WERI-Rb-1 (cell line): ENCODE results near the gene PTCD1.

Experiments used
- DNase-seq: peaks from one replicate; pipeline ENCODE4 v3.0.0-alpha.2; 2020
- H3K27ac ChIP-seq: fragments of 250-450 bp; sonication (Bioruptor Pico); 2 replicates; pipeline ENCODE4 v1.5.1; 2020; ENCODE audit warnings: mild to moderate bottlenecking, moderate library complexity
- H3K27me3 ChIP-seq: fragments of 250-450 bp; sonication (Bioruptor Pico); 2 replicates; pipeline ENCODE4 v1.5.1; 2021; ENCODE audit warnings: mild to moderate bottlenecking, low read depth, moderate library complexity; ENCODE audit not compliant: insufficient read depth, severe bottlenecking
- H3K36me3 ChIP-seq: fragments of 250-450 bp; sonication (Bioruptor Pico); 2 replicates; pipeline ENCODE4 v1.5.1; 2020; ENCODE audit warnings: mild to moderate bottlenecking, moderate library complexity
- H3K4me3 ChIP-seq: 2 replicates; pipeline ENCODE4 v1.5.1; 2011; ENCODE audit warnings: low read depth, mild to moderate bottlenecking, control low read depth, low read length
- H3K9me3 ChIP-seq: fragments of 250-450 bp; sonication (Bioruptor Pico); 2 replicates; pipeline ENCODE4 v1.5.1; 2021; ENCODE audit warnings: mild to moderate bottlenecking, moderate library complexity; ENCODE audit not compliant: severe bottlenecking
- TF ChIP-seq, protein P1 (sequence below): IDR thresholded peaks from 2 replicates; pipeline ENCODE4 v1.5.1; 2011; ENCODE audit warnings: low read depth, mild to moderate bottlenecking, control low read depth, inconsistent platforms, low read length

PTCD1 gene, protein sequence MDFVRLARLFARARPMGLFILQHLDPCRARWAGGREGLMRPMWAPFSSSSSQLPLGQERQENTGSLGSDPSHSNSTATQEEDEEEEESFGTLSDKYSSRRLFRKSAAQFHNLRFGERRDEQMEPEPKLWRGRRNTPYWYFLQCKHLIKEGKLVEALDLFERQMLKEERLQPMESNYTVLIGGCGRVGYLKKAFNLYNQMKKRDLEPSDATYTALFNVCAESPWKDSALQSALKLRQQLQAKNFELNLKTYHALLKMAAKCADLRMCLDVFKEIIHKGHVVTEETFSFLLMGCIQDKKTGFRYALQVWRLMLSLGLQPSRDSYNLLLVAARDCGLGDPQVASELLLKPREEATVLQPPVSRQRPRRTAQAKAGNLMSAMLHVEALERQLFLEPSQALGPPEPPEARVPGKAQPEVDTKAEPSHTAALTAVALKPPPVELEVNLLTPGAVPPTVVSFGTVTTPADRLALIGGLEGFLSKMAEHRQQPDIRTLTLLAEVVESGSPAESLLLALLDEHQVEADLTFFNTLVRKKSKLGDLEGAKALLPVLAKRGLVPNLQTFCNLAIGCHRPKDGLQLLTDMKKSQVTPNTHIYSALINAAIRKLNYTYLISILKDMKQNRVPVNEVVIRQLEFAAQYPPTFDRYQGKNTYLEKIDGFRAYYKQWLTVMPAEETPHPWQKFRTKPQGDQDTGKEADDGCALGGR

DNA sequence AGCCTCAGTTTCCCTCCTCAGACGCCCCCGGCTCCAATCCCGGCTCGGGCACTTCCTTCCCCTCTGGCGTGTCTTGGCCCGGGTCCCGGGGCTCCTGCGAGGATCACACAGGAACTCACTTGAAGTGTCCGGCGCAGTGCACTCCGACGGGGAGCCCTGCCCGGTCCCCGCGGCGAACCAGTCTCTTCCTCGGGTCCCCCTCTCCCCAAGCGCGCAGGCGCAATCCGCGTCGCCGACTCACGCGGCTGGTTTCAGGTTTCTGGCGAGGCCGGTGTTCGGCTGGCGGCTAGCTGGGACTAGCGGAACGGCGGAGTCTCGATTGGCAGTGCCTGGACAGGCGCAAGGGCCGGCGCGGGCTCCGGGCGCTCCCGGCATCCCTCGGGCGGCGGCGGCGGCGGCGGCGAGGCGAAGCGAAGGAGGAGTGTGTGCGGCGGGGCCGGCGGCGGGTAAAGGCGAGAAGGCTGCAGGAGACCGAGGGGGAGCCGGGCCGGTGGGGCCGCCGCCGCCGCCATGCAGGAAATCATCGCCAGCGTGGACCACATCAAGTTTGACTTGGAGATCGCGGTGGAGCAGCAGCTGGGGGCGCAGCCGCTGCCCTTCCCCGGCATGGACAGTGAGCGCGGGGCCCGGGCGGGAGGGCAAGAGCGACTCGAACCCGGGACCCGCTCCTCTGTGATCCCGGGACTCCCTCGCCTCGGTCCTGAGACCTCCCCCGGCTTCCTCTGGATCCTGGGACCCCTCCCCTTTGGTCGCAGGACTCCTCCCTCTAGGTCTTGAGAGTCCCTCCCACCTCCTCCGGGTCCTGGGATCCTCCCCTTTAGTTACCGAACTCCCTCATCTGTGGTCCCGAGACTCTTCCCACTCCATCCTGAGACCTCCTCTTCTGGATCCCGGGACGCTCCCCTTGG is at the start of gene PTCD1, which contains the start of gene CPSF4:
PTCD1 (minus strand) TSS at position 226 of the 908 bp plus-strand sequence. CDS start 3,556 bp downstream, outside the sequence.
CPSF4 (plus strand) TSS at position 371 of the 908 bp plus-strand sequence; CDS start at position 511, 140 bp downstream.
- no peaks in the 10 kb centered on the region for H3K9me3 ChIP-seq
- H3K27ac ChIP-seq, result peak within 1 kb of the TSS; percentile 95
- peaks cover 46% of the 10 kb centered on the region for H3K36me3 ChIP-seq
- DNase-seq, result peak; percentile 97
- H3K4me3 ChIP-seq, result peak within 1 kb of the TSS; percentile 85
- no peaks in the 10 kb centered on the region for H3K27me3 ChIP-seq
- TF ChIP-seq, protein P1, sequence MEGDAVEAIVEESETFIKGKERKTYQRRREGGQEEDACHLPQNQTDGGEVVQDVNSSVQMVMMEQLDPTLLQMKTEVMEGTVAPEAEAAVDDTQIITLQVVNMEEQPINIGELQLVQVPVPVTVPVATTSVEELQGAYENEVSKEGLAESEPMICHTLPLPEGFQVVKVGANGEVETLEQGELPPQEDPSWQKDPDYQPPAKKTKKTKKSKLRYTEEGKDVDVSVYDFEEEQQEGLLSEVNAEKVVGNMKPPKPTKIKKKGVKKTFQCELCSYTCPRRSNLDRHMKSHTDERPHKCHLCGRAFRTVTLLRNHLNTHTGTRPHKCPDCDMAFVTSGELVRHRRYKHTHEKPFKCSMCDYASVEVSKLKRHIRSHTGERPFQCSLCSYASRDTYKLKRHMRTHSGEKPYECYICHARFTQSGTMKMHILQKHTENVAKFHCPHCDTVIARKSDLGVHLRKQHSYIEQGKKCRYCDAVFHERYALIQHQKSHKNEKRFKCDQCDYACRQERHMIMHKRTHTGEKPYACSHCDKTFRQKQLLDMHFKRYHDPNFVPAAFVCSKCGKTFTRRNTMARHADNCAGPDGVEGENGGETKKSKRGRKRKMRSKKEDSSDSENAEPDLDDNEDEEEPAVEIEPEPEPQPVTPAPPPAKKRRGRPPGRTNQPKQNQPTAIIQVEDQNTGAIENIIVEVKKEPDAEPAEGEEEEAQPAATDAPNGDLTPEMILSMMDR, result no peak

DNA sequence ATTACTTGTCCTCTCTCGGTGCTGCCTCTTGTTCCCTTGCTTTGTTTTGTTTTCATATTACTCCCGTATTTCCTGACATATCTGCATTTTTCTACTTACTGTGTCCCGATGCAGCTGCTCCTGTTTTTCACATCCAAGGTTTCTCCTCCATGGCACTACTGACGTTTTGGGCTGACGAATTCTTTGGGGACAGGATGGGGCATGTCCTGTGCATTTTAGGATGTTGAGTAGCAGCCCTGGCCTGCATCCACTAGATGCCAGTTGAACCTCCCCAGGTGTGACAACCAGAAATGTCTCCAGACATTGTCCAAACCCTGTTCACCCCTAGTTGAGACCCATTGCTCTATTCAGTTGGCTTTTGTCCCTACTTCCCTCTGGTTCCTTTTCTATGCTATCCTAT is 46.5 kb upstream of the PTCD1 start:
- TF ChIP-seq, protein P1, result no peak
- H3K27me3 ChIP-seq, result no peaks in the 10 kb centered on the region

DNA sequence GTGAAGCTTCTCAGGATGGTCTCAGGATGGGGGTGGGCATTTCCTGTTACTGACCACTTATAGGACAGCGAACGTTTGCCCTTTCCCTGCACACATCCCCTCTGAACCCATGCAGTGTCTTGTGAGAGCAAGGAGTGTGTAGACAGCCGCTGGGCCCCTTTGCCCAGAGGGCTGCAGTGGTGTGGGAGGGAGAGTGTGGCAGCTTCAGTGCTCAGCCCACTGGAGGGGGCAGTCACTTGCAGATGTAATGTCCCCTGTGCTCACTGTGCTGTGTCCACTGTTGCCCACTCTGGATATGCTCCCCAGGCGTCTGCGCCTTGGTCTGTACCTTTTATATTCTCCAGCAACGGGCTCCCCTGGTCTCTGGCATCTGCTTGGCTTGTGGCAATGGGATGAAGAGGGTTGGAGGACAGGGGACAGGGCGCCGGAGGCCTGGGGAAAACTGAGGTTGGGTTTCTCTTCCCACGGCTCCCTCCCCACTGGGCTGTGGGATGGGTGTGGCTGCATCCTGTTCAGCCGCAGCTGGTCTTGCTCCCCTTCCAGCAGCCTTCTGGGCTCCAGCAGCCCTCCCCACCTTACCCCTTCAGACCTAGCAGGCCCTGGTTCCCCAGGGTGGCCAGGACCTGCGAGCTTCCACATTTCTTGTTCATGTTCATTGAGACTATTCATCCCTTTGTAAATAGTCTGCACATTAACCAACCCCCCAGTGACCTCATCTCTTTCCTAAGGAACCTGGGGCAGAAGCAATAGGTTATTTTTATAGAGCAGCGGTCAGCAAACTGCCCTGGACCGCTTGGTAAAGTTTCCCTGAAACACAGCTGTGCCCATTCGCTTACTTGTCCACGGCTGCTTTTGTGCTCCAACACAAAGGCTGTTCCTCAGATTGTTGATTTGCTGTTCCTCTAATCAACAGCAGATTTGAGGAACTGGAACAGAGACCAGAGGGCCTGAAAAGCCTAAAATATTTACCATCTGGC is 40.2 kb upstream of the PTCD1 start:
- TF ChIP-seq, protein P1, result no peak
- Histone ChIP-seq H3K4me3 (no peak overlapping the region), H3K27ac (no peak overlapping the region), H3K36me3 (peaks cover 52% of the 10 kb centered on the region), H3K27me3 (no peaks in the 10 kb centered on the region), H3K9me3 (no peaks in the 10 kb centered on the region)
- DNase-seq, result no peak

More for the DNA sequence above, 46.5 kb upstream of the PTCD1 start:
- Histone ChIP-seq H3K9me3 (no peaks in the 10 kb centered on the region), H3K36me3 (peaks cover 21% of the 10 kb centered on the region), H3K4me3 (no peak overlapping the region), H3K27ac (no peak overlapping the region)
- DNase-seq, result no peak

DNA sequence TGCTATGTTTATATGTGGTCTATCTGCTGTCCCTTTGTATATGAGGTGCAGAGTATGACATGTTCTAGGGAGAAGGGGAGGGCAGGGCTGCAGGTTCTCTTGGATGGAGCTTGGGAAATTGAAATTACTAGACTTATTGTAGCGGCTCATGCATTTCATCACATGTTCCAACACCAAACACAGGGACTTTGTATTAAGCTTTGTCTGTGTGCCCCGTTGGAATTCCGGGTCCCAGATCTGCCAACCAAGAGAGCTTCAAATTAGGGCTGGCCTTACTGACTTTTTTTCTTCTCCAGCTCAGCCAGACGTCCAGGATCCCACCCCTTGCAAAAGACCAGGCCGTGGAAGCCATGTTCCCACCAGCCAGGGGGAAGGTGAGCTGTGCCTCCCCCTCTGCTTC is 37.5 kb upstream of the PTCD1 start:
- Histone ChIP-seq H3K27me3 (no peaks in the 10 kb centered on the region), H3K9me3 (no peaks in the 10 kb centered on the region), H3K36me3 (peaks cover 45% of the 10 kb centered on the region), H3K27ac (no peak overlapping the region), H3K4me3 (no peak overlapping the region)
- TF ChIP-seq, protein P1, result no peak
- no peak for DNase-seq

DNA sequence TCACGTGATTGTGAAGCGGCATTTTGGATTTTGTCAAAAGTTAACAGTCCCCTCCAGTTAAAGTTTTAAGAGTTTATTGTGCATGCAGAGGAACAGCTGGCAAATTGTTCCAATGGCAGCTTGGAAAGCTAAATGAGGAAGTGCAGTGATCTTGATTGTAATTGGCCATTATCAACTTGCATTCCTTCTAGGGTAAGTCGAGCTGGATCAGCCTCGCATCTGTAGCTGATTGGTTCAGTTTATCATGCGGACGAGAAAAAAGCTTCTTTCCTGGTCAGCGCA is 34.7 kb upstream of the PTCD1 start:
- Histone ChIP-seq H3K27ac (peak overlapping the region; percentile 95), H3K4me3 (peak overlapping the region; percentile 95), H3K27me3 (no peaks in the 10 kb centered on the region), H3K9me3 (no peaks in the 10 kb centered on the region), H3K36me3 (peaks cover 17% of the 10 kb centered on the region)
- TF ChIP-seq, protein P1, result no peak
- DNase-seq, result no peak
